ENCODE data around the gene PSMD14.

Gene PSMD14

GRCh38 chr2:161419638-161420190, 111.5 kb downstream of the PSMD14 start:
- no peak for DNase-seq (ENCODE audit: low read depth in 2 of 2)
- no peak for TF ChIP-seq CTCF (IDR thresholded peaks at IDR 0.05; ENCODE audit: low read depth, low read length)
- H3K4me3 ChIP-seq (replicated peaks in 1 of 2; ENCODE audit: low read depth in 2 of 2, low read length in 2 of 2): no peak overlapping the region

- no peak for DNase-seq (ENCODE audit: low read depth in 2 of 2)
- no peak for TF ChIP-seq CTCF (IDR thresholded peaks at IDR 0.05; ENCODE audit: low read depth, low read length)
- no peak overlapping the region for H3K4me3 ChIP-seq (replicated peaks in 1 of 2; ENCODE audit: low read depth in 2 of 2, low read length in 2 of 2)
These were observed 112.3 kb downstream of the PSMD14 start for GRCh38 chr2:161420406-161421074.

GRCh38 chr2:161421686-161422085, 113.5 kb downstream of the PSMD14 start:
- no peak for DNase-seq (ENCODE audit: low read depth in 2 of 2)
- no peak overlapping the region for H3K4me3 ChIP-seq (replicated peaks in 1 of 2; ENCODE audit: low read depth in 2 of 2, low read length in 2 of 2)
- TF ChIP-seq CTCF (IDR thresholded peaks at IDR 0.05; ENCODE audit: low read depth, low read length): no peak

- H3K4me3 ChIP-seq (replicated peaks in 1 of 2; ENCODE audit: low read depth in 2 of 2, low read length in 2 of 2): no peak overlapping the region
- TF ChIP-seq CTCF (IDR thresholded peaks at IDR 0.05; ENCODE audit: low read depth, low read length): no peak
These were observed 114.7 kb downstream of the PSMD14 start for GRCh38 chr2:161422816-161423403.

GRCh38 chr2:161423421-161424393, 115.5 kb downstream of the PSMD14 start:
- TF ChIP-seq CTCF (IDR thresholded peaks at IDR 0.05; ENCODE audit: low read depth, low read length): no peak
- no peak overlapping the region for H3K4me3 ChIP-seq (replicated peaks in 1 of 2; ENCODE audit: low read depth in 2 of 2, low read length in 2 of 2)
- no peak for DNase-seq (ENCODE audit: low read depth in 2 of 2)

More at GRCh38 chr2:161422816-161423403, 114.7 kb downstream of the PSMD14 start:
- no peak for DNase-seq (ENCODE audit: low read depth in 2 of 2)

GRCh38 chr2:161424394-161424769, 116.2 kb downstream of the PSMD14 start:
- no peak for DNase-seq (ENCODE audit: low read depth in 2 of 2)
- H3K4me3 ChIP-seq (replicated peaks in 1 of 2; ENCODE audit: low read depth in 2 of 2, low read length in 2 of 2): no peak overlapping the region
- TF ChIP-seq CTCF (IDR thresholded peaks at IDR 0.05; ENCODE audit: low read depth, low read length): no peak
